Astrocyte (in vitro differentiated cells and primary cell): ENCODE results near the gene CTDSPL.

Experiments
- EZH2 ChIP-seq: IDR thresholded peaks from 2 replicates; pipeline ENCODE4 v1.6.1; 2012; ENCODE audit warnings: mild to moderate bottlenecking, low read length, inconsistent platforms; ENCODE audit not compliant: insufficient read depth
- TF ChIP-seq, protein P1 (sequence below): IDR thresholded peaks from 2 replicates; pipeline ENCODE4 v1.5.1; 2011; ENCODE audit warnings: low read depth, mild to moderate bottlenecking, inconsistent platforms, low read length, moderate library complexity; ENCODE audit not compliant: insufficient read depth

DNA sequence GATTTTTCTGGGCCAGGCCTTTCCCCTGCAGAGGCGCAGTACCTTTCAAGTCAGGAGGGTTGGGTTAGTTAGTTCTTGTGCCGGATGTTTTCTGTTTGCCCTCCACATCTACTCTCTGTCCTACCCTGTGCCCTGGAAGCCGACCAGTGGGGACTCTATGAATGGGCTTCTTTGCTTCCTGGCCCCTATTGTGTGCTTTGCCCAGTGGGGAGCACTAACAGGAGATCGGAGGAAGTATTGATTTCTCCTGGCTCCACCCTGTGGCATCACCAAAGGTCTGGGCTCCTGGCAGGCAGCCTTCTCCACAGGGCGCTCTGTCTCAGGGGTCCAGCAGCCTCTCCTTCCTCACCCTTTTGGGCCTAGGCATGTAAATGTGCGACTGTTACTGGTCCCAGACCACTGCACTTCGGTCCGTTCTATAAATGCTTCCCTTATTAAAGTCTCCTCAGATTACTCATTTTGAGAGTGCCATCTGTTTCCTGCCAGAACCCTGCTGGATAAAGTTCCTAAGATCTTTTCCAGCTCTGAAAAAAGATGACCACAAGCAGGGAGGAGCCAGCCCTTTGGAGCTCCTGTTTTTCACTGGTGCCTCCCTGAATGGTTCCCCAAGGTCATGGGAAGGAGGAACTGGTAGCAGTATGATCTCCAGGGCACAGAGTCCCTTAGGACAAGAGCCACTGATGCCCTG, 44.5 kb downstream of the CTDSPL start:
- TF ChIP-seq, protein P1, sequence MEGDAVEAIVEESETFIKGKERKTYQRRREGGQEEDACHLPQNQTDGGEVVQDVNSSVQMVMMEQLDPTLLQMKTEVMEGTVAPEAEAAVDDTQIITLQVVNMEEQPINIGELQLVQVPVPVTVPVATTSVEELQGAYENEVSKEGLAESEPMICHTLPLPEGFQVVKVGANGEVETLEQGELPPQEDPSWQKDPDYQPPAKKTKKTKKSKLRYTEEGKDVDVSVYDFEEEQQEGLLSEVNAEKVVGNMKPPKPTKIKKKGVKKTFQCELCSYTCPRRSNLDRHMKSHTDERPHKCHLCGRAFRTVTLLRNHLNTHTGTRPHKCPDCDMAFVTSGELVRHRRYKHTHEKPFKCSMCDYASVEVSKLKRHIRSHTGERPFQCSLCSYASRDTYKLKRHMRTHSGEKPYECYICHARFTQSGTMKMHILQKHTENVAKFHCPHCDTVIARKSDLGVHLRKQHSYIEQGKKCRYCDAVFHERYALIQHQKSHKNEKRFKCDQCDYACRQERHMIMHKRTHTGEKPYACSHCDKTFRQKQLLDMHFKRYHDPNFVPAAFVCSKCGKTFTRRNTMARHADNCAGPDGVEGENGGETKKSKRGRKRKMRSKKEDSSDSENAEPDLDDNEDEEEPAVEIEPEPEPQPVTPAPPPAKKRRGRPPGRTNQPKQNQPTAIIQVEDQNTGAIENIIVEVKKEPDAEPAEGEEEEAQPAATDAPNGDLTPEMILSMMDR = no peak
- TF ChIP-seq EZH2 = no peak
